ENCODE measurements around the gene GRM8.

DNA sequence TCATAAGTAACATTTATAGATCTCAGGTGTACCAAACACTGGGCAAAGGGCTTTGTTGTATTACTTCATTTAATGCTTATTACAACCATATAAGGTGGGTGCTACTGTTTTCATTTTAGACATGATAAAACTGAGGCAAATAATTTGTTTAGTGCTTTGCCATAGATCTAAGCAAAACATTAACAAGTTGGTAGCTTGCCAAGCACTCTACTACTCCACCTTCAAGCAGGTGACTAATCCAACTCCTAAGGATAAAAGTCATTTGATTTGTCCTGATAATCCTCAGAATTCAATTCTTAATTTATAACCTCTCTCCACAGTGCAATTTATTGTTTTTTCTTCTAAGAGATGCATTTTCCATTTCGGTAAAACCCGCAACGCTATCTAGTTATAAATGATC is 646.4 kb downstream of the GRM8 start:
- TF ChIP-seq, protein P1, sequence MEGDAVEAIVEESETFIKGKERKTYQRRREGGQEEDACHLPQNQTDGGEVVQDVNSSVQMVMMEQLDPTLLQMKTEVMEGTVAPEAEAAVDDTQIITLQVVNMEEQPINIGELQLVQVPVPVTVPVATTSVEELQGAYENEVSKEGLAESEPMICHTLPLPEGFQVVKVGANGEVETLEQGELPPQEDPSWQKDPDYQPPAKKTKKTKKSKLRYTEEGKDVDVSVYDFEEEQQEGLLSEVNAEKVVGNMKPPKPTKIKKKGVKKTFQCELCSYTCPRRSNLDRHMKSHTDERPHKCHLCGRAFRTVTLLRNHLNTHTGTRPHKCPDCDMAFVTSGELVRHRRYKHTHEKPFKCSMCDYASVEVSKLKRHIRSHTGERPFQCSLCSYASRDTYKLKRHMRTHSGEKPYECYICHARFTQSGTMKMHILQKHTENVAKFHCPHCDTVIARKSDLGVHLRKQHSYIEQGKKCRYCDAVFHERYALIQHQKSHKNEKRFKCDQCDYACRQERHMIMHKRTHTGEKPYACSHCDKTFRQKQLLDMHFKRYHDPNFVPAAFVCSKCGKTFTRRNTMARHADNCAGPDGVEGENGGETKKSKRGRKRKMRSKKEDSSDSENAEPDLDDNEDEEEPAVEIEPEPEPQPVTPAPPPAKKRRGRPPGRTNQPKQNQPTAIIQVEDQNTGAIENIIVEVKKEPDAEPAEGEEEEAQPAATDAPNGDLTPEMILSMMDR (conservative IDR thresholded peaks at IDR 0.05) = no peak
- TF ChIP-seq ZFX (IDR thresholded peaks at IDR 0.05) = no peak
